SK-N-SH (cell line): Measurements from ENCODE around the gene PTPRJ. TPM values are rescaled to one million over a fixed set of nuclear protein-coding genes. Genes with fewer than 3 reads are reported as not detected.

Experiments used
- CTCF ChIA-PET: fragments of 300-600, 350-600 bp; formaldehyde crosslinking; extraction: SDS; loops from one replicate; lab custom pipeline; 2021; lab: Yijun Ruan, JAX
- POLR2A ChIA-PET: fragments of 350-600 bp; sonication (Branson Sonifier 250); formaldehyde crosslinking; extraction: SDS; loops from one replicate; lab custom pipeline; 2020; ENCODE audit warnings: antibody characterized with exemption, inconsistent platforms; lab: Yijun Ruan, JAX
- DNase-seq: peaks from one replicate; pipeline ENCODE4 v3.0.0; 2012
- H2AFZ ChIP-seq: fragments of 200-600 bp; sonication (generic); 2 replicates; pipeline ENCODE4 v1.8.1; 2016; ENCODE audit warnings: antibody characterized with exemption, mild to moderate bottlenecking, low read depth
- H3F3A ChIP-seq: fragments of 200-600 bp; sonication (generic); replicated peaks from 2 replicates; pipeline ENCODE3; 2016; ENCODE audit warnings: antibody characterized with exemption, mild to moderate bottlenecking; ENCODE audit not compliant: insufficient read depth
- H3K27ac ChIP-seq, 2 experiments: fragments of 200-500 bp in 1 of 2; fragments of 200-600 bp in 1 of 2; sonication (Bioruptor generic) in 1 of 2; sonication (generic), shearing (Covaris generic) in 1 of 2; 2 replicates each; pipeline versions ENCODE4 v1.5.1 to v1.6.1; 2014 to 2016; ENCODE audit warnings: low read depth in 2 of 2, inconsistent platforms in 1 of 2, low read length in 1 of 2, mild to moderate bottlenecking in 1 of 2, mixed read lengths in 1 of 2
- H3K27me3 ChIP-seq: fragments of 200-600 bp; sonication (generic), shearing (Covaris generic); 2 replicates; pipeline ENCODE4 v1.6.1; 2016; ENCODE audit warnings: mixed run types; ENCODE audit not compliant: insufficient read depth
- H3K36me3 ChIP-seq, 2 experiments: fragments of 200-500 bp in 1 of 2; fragments of 200-600 bp in 1 of 2; sonication (Bioruptor generic) in 1 of 2; sonication (generic) in 1 of 2; replicated peaks in 1 of 2; 2 replicates each; pipeline versions ENCODE3 to v1.5.1; 2014 to 2016; ENCODE audit warnings: low read length in 1 of 2, mild to moderate bottlenecking in 1 of 2; ENCODE audit not compliant: insufficient read depth in 2 of 2, control insufficient read depth in 1 of 2
- H3K4me1 ChIP-seq, 2 experiments: fragments of 200-500 bp in 1 of 2; fragments of 200-600 bp in 1 of 2; sonication (Bioruptor generic) in 1 of 2; sonication (generic), shearing (Covaris generic) in 1 of 2; 2 replicates each; pipeline versions ENCODE4 v1.5.1 to v1.6.1; 2014 to 2016; ENCODE audit warnings: low read depth in 1 of 2, low read length in 1 of 2, mixed run types in 1 of 2; ENCODE audit not compliant: insufficient read depth in 2 of 2, control insufficient read depth in 1 of 2
- H3K4me2 ChIP-seq: fragments of 200-600 bp; sonication (generic), shearing (Covaris generic); 2 replicates; pipeline ENCODE4 v1.6.1; 2017; ENCODE audit warnings: mixed run types
- H3K4me3 ChIP-seq, 2 experiments: fragments of 200-500 bp in 1 of 2; fragments of 200-600 bp in 1 of 2; sonication (Bioruptor generic) in 1 of 2; sonication (generic), shearing (Covaris generic) in 1 of 2; 2 replicates each; pipeline versions ENCODE4 v1.5.1 to v1.8.1; 2014 to 2016; ENCODE audit warnings: low read depth in 2 of 2, inconsistent platforms in 1 of 2, low read length in 1 of 2, mild to moderate bottlenecking in 1 of 2, mixed read lengths in 1 of 2, moderate library complexity in 1 of 2
- H3K79me2 ChIP-seq: fragments of 200-600 bp; sonication (generic); 2 replicates; pipeline ENCODE4 v1.8.1; 2017; ENCODE audit warnings: mild to moderate bottlenecking; ENCODE audit not compliant: insufficient read depth
- H3K9ac ChIP-seq: fragments of 200-600 bp; sonication (generic); 2 replicates; pipeline ENCODE4 v1.6.1; 2017; ENCODE audit warnings: mixed run types
- H3K9me2 ChIP-seq: fragments of 200-600 bp; sonication (generic); 2 replicates; pipeline ENCODE4 v1.6.1; 2017; ENCODE audit warnings: mixed run types
- H3K9me3 ChIP-seq: fragments of 200-600 bp; sonication (generic); 2 replicates; pipeline ENCODE4 v1.6.1; 2017; ENCODE audit warnings: mixed run types, mild to moderate bottlenecking, moderate library complexity
- H4K20me1 ChIP-seq: fragments of 200-600 bp; sonication (generic); 2 replicates; pipeline ENCODE4 v1.6.1; 2017; ENCODE audit warnings: mild to moderate bottlenecking, mixed run types; ENCODE audit not compliant: insufficient read depth
- ELF1 ChIP-seq: IDR thresholded peaks from 2 replicates; pipeline ENCODE4 v1.4.0; 2012
- NFIC ChIP-seq: IDR thresholded peaks from 2 replicates; pipeline ENCODE4 v1.4.0; 2012; ENCODE audit warnings: borderline replicate concordance
- RFX5 ChIP-seq: IDR thresholded peaks from 2 replicates; pipeline ENCODE4 v1.6.1; 2012; ENCODE audit warnings: mild to moderate bottlenecking, improper control_type of control experiment, low read length
- SIN3A ChIP-seq: IDR thresholded peaks from 2 replicates; pipeline ENCODE4 v1.6.1; 2012; ENCODE audit warnings: low read depth, mild to moderate bottlenecking, low read length, moderate library complexity, borderline replicate concordance
- TAF1 ChIP-seq: IDR thresholded peaks from 2 replicates; pipeline ENCODE4 v1.6.1; 2012; ENCODE audit warnings: low read depth, mild to moderate bottlenecking, low read length, moderate library complexity, borderline replicate concordance
- WGBS: methylation state at CpG from one replicate; pipeline ENCODE4 v1.1.6; 2017; ENCODE audit warnings: low lambda C conversion rate; 5-methylcytosine and 5-hydroxymethylcytosine counted together
- polyA plus RNA-seq, 3 experiments: library from polyadenylated mRNA; depleted of rRNA; stranded (reverse); fragments of >200 nt; gene quantifications; 2 replicates each; pipeline ENCODE4 v1.2.3, GENCODE V29; 2012
- TF ChIP-seq, protein P1 (sequence below): IDR thresholded peaks from 2 replicates; pipeline ENCODE4 v1.4.0; 2012; ENCODE audit warnings: low read depth
- TF ChIP-seq, protein P2 (sequence below): IDR thresholded peaks from 2 replicates; pipeline ENCODE4 v1.4.0; 2012; ENCODE audit warnings: low read depth, borderline replicate concordance

Gene PTPRJ
- polyA plus RNA-seq, 1 of the 3 experiments (the other 2 are of a cell fraction) = 4.5 TPM

DNA sequence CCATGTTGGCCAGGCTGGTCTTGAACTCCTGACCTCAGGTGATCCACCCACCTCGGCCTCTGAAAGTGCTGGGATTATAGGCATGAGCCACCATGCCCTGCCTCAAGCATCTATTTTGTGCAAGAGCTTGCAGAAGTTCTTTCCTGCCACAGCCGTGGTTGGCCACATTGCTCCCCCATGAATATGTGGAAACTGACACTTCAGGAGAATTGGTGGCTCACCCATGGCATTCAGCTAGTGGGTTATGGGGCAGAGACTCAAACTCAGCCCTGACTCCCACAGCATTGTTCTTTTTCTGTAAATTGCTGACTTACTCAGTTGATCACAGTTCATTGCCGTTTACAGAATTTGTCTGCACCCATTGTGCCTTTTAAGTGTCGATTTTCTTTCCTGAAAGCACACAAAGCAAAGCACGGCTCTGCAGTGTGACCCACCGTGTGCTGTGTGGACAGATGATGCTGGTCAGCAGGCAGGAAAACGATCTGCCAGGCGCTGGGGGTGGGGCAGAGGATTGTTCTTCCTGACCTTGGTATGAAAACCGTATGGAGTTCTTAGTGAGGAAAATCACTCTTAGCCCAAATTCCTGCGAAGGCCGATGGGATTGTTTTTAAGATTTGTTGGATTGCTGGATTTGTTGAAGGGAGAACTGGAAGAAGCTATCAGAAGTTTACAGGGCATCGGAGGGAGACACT is 115.6 kb downstream of the PTPRJ start:
- ChIA-PET POLR2A (no interaction called here), CTCF (interaction anchor here (1.3 to 7.0 kb wide), 3 partner anchors 13 to 161 kb away, joined by 3 to 47 read pairs (median 12); no protein-coding TSS in a partner anchor)

DNA sequence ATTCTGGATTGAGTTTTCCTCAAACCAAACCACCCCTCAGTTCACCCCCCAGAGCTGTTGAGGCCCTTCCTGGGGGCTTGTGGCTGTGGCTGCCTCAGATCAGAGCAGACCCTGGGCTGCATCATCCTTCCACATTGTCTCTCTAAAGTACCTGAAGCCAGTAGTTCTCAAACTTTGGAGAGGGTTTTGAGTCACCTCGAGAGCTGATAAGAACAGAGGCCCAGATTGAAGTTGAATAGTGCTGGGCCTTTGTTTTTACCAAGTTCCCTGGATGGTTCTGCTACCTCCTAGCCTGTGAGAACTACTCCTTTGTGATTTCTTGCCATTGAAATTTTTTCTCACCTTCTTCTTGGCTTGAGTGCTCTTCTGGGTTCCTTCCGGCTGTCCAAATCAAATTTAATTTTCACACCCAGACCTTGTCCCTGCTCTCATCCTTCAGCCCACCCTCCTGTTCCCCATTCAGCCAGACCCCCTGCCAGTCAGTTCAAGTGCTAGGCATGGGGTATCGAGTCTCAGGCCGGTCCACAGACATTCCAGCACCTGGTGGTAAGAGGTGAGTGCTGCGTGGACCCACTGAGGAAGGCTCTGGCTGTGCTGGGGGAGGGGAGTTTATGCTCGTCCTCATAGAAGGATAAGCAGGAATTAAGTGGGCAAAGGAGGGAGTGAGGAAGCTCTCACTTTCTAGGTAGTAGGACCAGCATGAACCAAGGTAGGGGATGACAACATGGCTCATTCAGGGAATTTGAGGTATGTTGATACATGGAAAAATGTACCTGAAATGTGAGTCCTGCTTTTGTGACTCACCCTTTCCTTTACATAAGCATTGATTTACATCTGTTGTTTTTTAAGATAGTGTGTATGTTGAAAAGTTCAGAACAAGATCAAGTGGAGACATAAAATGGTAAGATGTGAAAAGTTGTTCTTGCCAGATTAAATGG is 116.5 kb downstream of the PTPRJ start:
- no peaks in the 10 kb centered on the region for H3K9me3 ChIP-seq
- POLR2A ChIA-PET = no interaction called here
- peaks cover 8% of the 10 kb centered on the region; the same call in 1 of the 2 replicates for H4K20me1 ChIP-seq
- DNase-seq = no peak
- H3K9ac ChIP-seq = no peak overlapping the region
- no peak overlapping the region for H3K4me2 ChIP-seq
- peaks cover 68% of the 10 kb centered on the region for H3K79me2 ChIP-seq
- whole genome bisulfite sequencing = 96% methylated on average over 6 of the region's 6 CpGs
- H3K4me3 ChIP-seq = no peak overlapping the region
- TF ChIP-seq TAF1 (no peak), SIN3A (no peak)
- H3K4me1 ChIP-seq = peaks cover 0 to 27% of the 10 kb centered on the region in 2 experiments; a peak in 1 of 4 replicates
- H3K9me2 ChIP-seq = no peaks in the 10 kb centered on the region
- no peak overlapping the region for H3K27ac ChIP-seq
- no peak overlapping the region for H2AFZ ChIP-seq
- no peaks in the 10 kb centered on the region for H3K27me3 ChIP-seq
- CTCF ChIA-PET = interaction anchor here (0.8 to 7.0 kb wide), 3 partner anchors 12 to 166 kb away, joined by 3 to 47 read pairs (median 12); no protein-coding TSS in a partner anchor
- no peaks in the 10 kb centered on the region for H3K36me3 ChIP-seq
- no peaks in the 10 kb centered on the region for H3F3A ChIP-seq

More for the DNA sequence above, 115.6 kb downstream of the PTPRJ start:
- Histone ChIP-seq H3K9ac (no peak overlapping the region), H3K4me3 (no peak overlapping the region), H2AFZ (no peak overlapping the region), H3K79me2 (peaks cover 60% of the 10 kb centered on the region), H3K27me3 (no peaks in the 10 kb centered on the region), H3K36me3 (no peaks in the 10 kb centered on the region), H3K9me3 (no peaks in the 10 kb centered on the region), H3K4me1 (peaks cover 0 to 27% of the 10 kb centered on the region in 2 experiments; a peak in 1 of 4 replicates), H4K20me1 (peaks cover 15% of the 10 kb centered on the region; the same call in 1 of the 2 replicates), H3K4me2 (no peak overlapping the region), H3K27ac (no peak overlapping the region), H3K9me2 (no peaks in the 10 kb centered on the region), H3F3A (no peaks in the 10 kb centered on the region)
- DNase-seq = no peak
- TF ChIP-seq NFIC (no peak), RFX5 (no peak), ELF1 (no peak)
- TF ChIP-seq, protein P1, sequence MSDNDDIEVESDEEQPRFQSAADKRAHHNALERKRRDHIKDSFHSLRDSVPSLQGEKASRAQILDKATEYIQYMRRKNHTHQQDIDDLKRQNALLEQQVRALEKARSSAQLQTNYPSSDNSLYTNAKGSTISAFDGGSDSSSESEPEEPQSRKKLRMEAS = no peak
- TF ChIP-seq, protein P2, sequence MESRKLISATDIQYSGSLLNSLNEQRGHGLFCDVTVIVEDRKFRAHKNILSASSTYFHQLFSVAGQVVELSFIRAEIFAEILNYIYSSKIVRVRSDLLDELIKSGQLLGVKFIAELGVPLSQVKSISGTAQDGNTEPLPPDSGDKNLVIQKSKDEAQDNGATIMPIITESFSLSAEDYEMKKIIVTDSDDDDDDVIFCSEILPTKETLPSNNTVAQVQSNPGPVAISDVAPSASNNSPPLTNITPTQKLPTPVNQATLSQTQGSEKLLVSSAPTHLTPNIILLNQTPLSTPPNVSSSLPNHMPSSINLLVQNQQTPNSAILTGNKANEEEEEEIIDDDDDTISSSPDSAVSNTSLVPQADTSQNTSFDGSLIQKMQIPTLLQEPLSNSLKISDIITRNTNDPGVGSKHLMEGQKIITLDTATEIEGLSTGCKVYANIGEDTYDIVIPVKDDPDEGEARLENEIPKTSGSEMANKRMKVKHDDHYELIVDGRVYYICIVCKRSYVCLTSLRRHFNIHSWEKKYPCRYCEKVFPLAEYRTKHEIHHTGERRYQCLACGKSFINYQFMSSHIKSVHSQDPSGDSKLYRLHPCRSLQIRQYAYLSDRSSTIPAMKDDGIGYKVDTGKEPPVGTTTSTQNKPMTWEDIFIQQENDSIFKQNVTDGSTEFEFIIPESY = no peak
- 87% methylated on average over 11 of the region's 12 CpGs for WGBS
